HUES64 (cell line): ENCODE results near the gene LPAR1.

Source experiments
- H3K27ac ChIP-seq: 2 replicates; pipeline ENCODE4 v1.7.0; 2013; ENCODE audit warnings: low read depth, low read length, inconsistent platforms
- H3K27me3 ChIP-seq: 2 replicates; pipeline ENCODE4 v1.6.1; 2013; ENCODE audit warnings: mild to moderate bottlenecking, low read length; ENCODE audit not compliant: insufficient read depth
- H3K36me3 ChIP-seq: 2 replicates; pipeline ENCODE4 v1.6.1; 2013; ENCODE audit warnings: mild to moderate bottlenecking, low read length; ENCODE audit not compliant: insufficient read depth
- H3K4me1 ChIP-seq: 2 replicates; pipeline ENCODE4 v1.6.1; 2013; ENCODE audit warnings: mild to moderate bottlenecking, low read length, moderate library complexity; ENCODE audit not compliant: insufficient read depth
- H3K4me3 ChIP-seq: 2 replicates; pipeline ENCODE4 v1.5.1; 2013; ENCODE audit warnings: mild to moderate bottlenecking, low read length, moderate library complexity
- H3K9ac ChIP-seq: 2 replicates; pipeline ENCODE4 v1.6.1; 2013; ENCODE audit warnings: mild to moderate bottlenecking, low read depth, low read length
- H3K9me3 ChIP-seq: 2 replicates; pipeline ENCODE4 v1.6.1; 2013; ENCODE audit warnings: low read depth, low read length; ENCODE audit not compliant: insufficient read depth
- WGBS: fragments of 150-250, 120-280 bp; methylation state at CpG from one replicate; pipeline ENCODE4 v1.1.7; 2013; ENCODE audit warnings: missing lambda C conversion rate; 5-methylcytosine and 5-hydroxymethylcytosine counted together

Gene LPAR1

DNA sequence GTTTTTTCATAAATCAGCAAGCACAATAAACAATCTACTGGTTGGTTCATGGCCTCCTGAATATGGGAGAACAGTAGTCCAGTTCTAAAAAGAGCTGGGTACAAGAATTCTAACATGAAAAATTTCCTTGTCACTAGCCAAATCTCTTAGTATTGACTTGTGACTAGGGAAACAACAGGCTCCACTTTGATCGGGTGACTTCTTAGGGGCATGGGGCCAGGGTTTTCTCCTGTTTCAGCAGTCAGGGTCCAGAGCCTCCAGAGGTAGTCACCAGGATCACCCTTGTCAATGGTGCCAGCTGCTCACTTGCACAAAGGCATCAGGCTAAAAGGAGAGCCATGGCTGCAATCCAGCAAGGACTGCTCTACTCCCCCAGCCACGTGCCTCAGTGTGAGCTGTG is 38.1 kb downstream of the LPAR1 start:
- no peak overlapping the region for H3K4me3 ChIP-seq

DNA sequence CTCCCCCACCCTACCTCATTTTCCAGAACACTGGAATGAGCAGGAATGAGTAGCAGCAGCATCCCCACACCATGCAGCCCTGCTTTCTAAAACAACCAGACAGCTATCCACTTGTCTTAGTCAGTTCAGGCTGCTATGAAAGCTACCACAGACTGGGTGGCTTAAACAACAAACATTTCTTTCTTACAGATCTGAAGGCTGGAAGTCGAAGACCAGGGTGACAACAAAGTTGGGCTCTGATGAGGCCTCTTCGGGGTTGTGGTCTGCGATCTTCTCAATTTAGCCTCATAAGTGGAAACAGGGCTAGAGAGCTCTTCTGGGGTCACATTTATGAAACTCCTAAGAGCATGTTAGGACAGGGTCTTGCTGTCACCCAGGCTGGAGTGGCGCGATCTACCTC is 38.9 kb downstream of the LPAR1 start:
- H3K9ac ChIP-seq = no peak overlapping the region
- H3K4me1 ChIP-seq = peaks cover 10% of the 10 kb centered on the region; the same call in 1 of the 2 replicates
- no peaks in the 10 kb centered on the region for H3K27me3 ChIP-seq
- H3K4me3 ChIP-seq = no peak overlapping the region
- H3K9me3 ChIP-seq = no peaks in the 10 kb centered on the region
- WGBS = 97% methylated on average over 5 of the region's 5 CpGs
- no peak overlapping the region for H3K27ac ChIP-seq
- no peaks in the 10 kb centered on the region for H3K36me3 ChIP-seq

More for the DNA sequence above, 38.1 kb downstream of the LPAR1 start:
- Histone ChIP-seq H3K9me3 (no peaks in the 10 kb centered on the region), H3K27ac (no peak overlapping the region), H3K27me3 (no peaks in the 10 kb centered on the region), H3K9ac (no peak overlapping the region), H3K36me3 (no peaks in the 10 kb centered on the region), H3K4me1 (peaks cover 10% of the 10 kb centered on the region; the same call in 1 of the 2 replicates)
- WGBS = 93% methylated on average over 2 of the region's 2 CpGs

DNA sequence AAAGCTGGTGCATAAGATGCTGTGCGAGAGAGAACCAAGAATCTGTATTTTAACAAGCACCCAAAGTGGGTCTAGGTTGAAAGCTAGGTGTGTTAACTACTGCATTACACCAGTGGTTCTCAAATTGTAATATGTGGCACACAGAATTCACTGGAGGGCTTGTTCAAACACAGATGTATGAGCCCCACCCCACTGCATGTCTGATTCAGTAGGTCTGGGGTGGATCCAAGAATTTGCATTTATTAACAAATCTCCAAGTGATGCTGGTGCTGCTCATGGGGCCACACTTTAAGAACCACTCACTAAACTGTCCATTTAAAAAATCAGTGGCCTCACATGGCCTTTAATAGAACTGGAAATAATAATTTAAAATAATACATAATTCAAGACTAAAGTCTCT is 40.4 kb downstream of the LPAR1 start:
- no peaks in the 10 kb centered on the region for H3K27me3 ChIP-seq
- H3K36me3 ChIP-seq = no peaks in the 10 kb centered on the region
- H3K27ac ChIP-seq = no peak overlapping the region
- no peak overlapping the region for H3K4me3 ChIP-seq
- WGBS = 86% methylated on average over 1 of the region's 1 CpG
- no peaks in the 10 kb centered on the region for H3K9me3 ChIP-seq
- H3K4me1 ChIP-seq = no peaks in the 10 kb centered on the region; the same call in 1 of the 2 replicates
- H3K9ac ChIP-seq = no peak overlapping the region

DNA sequence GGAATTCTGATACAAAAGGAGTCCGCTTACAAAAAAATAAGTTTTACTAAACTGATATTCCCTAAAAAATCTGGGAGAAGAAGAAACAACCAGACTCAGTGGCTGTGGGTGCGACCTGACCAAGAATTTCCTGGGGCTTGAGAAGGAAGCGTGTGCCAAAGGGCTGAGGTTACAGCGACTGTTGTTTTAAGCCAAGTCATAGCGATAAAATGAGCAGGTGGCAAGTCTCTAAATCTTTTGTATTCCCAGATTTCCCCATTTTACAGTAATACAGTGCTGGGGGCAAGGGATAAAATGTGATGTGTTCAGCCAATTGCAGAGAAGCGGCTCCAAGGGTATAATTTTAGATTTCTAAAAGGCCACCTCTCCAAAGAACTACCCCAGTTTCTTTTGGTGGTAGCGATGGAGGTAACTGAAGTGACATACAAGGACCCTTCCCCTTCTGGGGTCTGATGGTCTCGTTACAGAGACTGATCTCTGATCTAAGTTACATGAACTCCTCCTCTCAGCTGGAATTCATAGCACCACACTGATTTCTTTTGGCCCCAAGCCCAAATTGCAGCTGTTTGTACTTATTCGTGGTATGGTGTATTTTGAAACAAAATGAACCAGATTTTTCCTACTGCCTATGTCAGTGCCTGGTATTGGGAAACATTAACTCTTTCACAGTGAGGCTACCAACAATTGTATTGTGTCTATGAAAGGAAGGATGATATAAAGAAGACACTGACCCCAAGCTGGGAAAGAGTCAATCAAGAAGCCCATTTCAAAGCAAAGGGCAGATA is 41.6 kb downstream of the LPAR1 start:
- 95% methylated on average over 8 of the region's 9 CpGs for WGBS

DNA sequence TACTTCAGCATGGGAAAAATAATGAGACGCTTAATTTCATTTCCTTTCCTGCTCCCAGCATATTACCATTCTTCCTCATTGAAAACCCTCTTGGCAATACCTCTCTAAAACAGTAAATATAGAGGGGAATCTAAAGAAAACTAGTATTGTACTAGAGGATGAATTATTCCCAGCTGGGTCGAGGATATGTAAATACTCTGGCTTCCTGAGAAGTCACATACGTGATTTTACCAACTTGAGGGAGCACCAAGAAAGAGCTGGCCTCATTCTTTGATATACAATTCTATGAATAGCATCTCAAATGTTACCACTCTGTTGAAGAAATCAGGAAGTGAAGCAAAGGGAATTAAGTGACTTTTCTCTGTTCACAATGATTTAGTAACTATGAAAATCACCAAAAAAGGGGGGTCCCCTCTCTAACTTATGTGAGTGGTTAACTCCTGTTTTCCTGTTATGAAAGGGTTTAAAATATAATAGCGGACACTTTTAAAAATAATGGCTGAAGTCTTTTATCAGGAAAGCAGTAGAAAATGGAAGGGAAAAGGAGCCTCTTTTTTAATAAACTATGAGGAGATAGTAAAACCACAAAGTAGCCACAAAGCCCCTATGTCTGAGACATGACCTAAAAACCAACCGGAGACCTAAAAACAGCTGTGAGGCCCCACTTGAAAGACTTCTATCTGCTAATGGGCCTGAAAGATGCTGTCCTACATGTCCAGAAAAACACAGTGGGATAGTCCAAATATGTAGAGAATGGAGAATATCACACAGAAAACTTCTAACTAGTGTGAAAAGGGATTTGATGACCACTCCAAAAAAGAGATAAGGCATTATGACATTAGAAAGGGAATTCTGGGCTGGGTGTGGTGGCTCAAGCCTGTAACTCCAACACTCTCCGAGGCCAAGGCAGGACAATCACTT is 42.6 kb downstream of the LPAR1 start:
- no peaks in the 10 kb centered on the region for H3K4me1 ChIP-seq
- no peaks in the 10 kb centered on the region for H3K36me3 ChIP-seq
- H3K9ac ChIP-seq = no peak overlapping the region
- no peak overlapping the region for H3K4me3 ChIP-seq
- WGBS = 88% methylated on average over 6 of the region's 6 CpGs
- H3K9me3 ChIP-seq = no peaks in the 10 kb centered on the region
- no peak overlapping the region for H3K27ac ChIP-seq
- no peaks in the 10 kb centered on the region for H3K27me3 ChIP-seq

More for the DNA sequence above, 41.6 kb downstream of the LPAR1 start:
- H3K36me3 ChIP-seq = no peaks in the 10 kb centered on the region
- H3K4me1 ChIP-seq = no peaks in the 10 kb centered on the region
- no peak overlapping the region for H3K27ac ChIP-seq
- no peaks in the 10 kb centered on the region for H3K27me3 ChIP-seq
- no peak overlapping the region for H3K4me3 ChIP-seq
- H3K9me3 ChIP-seq = no peaks in the 10 kb centered on the region
- no peak overlapping the region for H3K9ac ChIP-seq

DNA sequence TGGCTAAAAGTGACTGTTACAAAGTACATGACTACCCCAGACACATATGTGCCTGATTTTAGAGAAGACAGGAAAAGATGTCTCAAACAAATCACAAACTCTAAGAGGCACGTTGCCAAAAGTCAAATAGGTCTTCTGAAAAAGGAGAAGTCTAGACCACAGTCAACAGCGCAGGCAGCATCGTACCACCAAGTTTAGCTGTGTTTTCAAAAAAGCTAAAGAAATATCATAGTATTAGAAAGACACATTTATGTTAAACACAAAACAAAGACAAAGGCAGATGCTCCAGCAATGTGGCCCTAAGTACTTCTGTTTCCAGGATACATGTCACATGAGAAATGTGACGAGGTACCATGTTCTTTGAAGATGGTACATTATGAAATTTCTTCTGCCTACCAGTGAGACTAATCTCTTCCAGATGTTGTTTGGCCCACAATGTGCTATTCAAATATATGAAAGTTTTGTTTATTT is 43.5 kb downstream of the LPAR1 start:
- H3K9ac ChIP-seq = no peak overlapping the region
- no peak overlapping the region for H3K4me3 ChIP-seq
- 95% methylated on average over 4 of the region's 4 CpGs for WGBS
- H3K9me3 ChIP-seq = no peaks in the 10 kb centered on the region
- no peaks in the 10 kb centered on the region for H3K27me3 ChIP-seq
- no peak overlapping the region for H3K27ac ChIP-seq
- H3K4me1 ChIP-seq = no peaks in the 10 kb centered on the region
- no peaks in the 10 kb centered on the region for H3K36me3 ChIP-seq

DNA sequence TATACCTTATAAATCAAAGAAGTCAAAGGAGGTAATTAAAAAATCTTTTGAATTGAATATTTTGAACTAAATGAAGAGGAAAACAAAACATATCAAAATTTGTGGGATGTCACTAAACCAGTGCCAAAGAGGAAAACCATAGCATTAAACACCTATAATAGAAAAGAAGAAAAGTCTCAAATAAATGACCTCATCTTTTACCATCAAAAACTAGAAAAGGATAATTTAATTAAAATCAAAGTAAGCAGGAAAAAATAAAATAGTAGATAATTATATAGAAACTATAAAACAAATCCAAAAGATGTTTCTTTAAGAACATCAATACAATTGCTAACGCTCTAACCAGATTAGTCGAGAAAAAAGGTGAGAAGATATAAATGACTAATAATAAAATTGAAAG is 47.8 kb downstream of the LPAR1 start:
- Histone ChIP-seq H3K27ac (no peak overlapping the region), H3K27me3 (no peaks in the 10 kb centered on the region), H3K36me3 (no peaks in the 10 kb centered on the region), H3K4me3 (no peak overlapping the region), H3K9ac (no peak overlapping the region), H3K4me1 (peaks cover 12% of the 10 kb centered on the region), H3K9me3 (no peaks in the 10 kb centered on the region)
- WGBS = 100% methylated on average over 2 of the region's 2 CpGs

DNA sequence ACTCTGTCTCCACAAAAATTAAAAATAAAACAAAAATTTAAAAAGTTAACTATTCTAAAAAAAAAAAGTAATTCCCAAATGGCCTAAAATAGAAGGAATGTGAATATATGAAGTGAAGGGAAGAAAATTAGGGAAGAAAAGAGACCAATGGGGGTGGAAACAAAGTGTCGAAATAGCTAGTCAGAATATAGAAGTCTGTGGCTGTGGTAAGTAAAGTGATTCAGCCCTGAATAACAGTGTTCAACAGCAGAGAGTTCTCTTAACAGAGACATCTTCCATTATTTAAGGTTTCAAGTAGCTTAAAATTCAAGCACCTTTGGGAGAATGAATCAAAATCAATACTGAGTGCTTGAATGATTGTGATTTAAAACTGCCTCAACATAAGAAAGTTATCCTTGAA is 51.7 kb downstream of the LPAR1 start:
- Histone ChIP-seq H3K4me1 (peaks cover 28% of the 10 kb centered on the region), H3K27ac (no peak overlapping the region), H3K36me3 (no peaks in the 10 kb centered on the region), H3K27me3 (no peaks in the 10 kb centered on the region), H3K9me3 (no peaks in the 10 kb centered on the region), H3K4me3 (no peak overlapping the region), H3K9ac (no peak overlapping the region)
- WGBS = 93% methylated on average over 1 of the region's 1 CpG

DNA sequence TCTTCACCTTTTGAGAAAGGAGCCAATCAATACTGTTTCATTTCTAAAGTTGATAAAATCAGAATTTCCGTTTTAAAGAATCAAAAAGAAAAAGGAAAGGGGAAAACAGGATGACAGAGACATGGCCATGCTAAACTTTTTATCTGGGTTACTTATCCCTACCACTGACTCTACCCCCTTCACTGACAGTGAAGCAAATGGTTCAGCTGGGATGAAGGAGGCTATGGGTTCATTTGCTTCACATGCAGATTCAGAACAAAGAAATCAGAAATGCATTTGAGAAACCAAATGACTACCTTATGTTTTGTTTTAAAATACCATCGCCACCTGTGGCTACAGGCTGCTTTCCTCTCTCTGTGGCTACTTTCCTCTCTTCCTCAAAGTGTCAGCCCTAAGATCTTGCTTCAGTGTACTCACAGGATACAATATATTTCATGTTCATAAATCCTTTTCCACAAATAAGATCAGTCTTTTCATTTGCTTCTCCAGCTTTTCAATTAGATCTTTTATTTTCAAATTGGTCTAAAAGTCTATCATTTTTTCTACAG is 53.3 kb downstream of the LPAR1 start:
- Histone ChIP-seq H3K27ac (no peak overlapping the region; the same call in 1 of the 2 replicates), H3K27me3 (no peaks in the 10 kb centered on the region), H3K9me3 (no peaks in the 10 kb centered on the region), H3K36me3 (no peaks in the 10 kb centered on the region), H3K4me1 (peaks cover 28% of the 10 kb centered on the region), H3K4me3 (no peak overlapping the region), H3K9ac (no peak overlapping the region)
- 54% methylated on average over 1 of the region's 2 CpGs for WGBS

DNA sequence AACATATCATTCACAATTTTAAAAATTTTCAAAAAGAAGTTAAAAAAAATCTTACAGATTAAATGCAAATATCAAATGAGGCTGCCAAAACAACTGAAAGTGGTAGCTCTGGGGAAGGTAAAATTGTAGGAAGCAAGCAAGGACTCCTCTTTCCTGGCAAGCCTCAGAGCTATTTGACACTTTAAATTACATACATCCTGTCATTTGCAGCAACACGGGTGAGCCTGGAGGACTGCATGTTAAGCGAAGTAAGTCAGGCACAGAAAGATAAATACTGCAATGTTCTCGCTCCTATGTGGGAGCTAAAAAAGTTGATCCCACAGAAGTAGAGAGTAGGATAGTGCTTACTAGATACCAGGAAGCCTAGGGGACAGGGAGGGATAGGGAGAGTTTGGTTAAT is 58.0 kb downstream of the LPAR1 start:
- Histone ChIP-seq H3K4me1 (peaks cover 14% of the 10 kb centered on the region), H3K27ac (no peak overlapping the region), H3K9me3 (no peaks in the 10 kb centered on the region), H3K4me3 (no peak overlapping the region), H3K27me3 (no peaks in the 10 kb centered on the region), H3K36me3 (no peaks in the 10 kb centered on the region), H3K9ac (no peak overlapping the region)
- WGBS = 89% methylated on average over 3 of the region's 3 CpGs

DNA sequence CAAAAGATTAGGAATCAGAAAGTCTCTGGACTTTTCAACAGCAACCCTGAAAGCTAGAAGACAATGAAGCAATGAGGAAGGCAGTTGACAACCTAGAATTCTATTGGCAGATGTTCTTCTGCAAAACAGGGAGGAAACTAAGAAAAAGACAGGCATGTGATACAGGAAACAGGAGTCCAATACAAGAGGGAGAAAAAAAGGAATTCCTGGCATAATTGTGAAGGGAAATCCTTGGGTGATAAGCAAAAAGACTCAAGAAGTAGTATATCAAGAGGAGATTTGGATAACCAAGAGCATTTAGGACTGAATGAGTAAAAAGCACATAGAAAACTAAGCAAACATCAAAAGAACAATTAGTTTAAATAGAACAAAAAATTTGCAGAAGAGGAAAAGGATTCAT is 58.6 kb downstream of the LPAR1 start:
- H3K27ac ChIP-seq = no peak overlapping the region
- no peaks in the 10 kb centered on the region for H3K36me3 ChIP-seq
- no peaks in the 10 kb centered on the region for H3K27me3 ChIP-seq
- no peak overlapping the region for H3K9ac ChIP-seq
- H3K4me1 ChIP-seq = peaks cover 8% of the 10 kb centered on the region
- H3K9me3 ChIP-seq = no peaks in the 10 kb centered on the region
- no peak overlapping the region for H3K4me3 ChIP-seq
